ENCODE data around the gene ATRNL1.

- TF ChIP-seq CTCF (IDR thresholded peaks at IDR 0.05) (no peak), POLR2AphosphoS5 (IDR thresholded peaks at IDR 0.05) (no peak)
Observed at GRCh38 chr10:115163129-115163528, 70.0 kb downstream of the ATRNL1 start.

Data from prostate gland (tissue), 2 donors.